ENCODE measurements around the gene CMTM3. TPM values are rescaled to one million over a fixed set of nuclear protein-coding genes. Genes with fewer than 3 reads are reported as not detected.

The CMTM3 gene
- total and polyA plus RNA-seq, 2 experiments from 2014 or later, result 16.4 to 16.6 TPM

GRCh38 chr16:66658143-66658859, 53.8 kb downstream of the CMTM3 start:
- Mint-ChIP-seq H3K27me3 (ENCODE audit: insufficient read depth, low read depth, poor library complexity) (peaks cover 2% of the 10 kb centered on the region), H3K9me3 (no peaks in the 10 kb centered on the region), H3K4me1 (peaks cover 17% of the 10 kb centered on the region), H3K36me3 (ENCODE audit: low read depth) (no peaks in the 10 kb centered on the region), H3K27ac (no peak overlapping the region), H3K4me3 (no peak overlapping the region)
- Histone ChIP-seq H3K79me2 (replicated peaks; ENCODE audit: insufficient read depth) (peaks cover 44% of the 10 kb centered on the region), H3K4me3 (no peak overlapping the region), H3K4me1 (ENCODE audit: insufficient read depth) (0 out of 2 replicates have a peak, but pooled peaks cover 5% of the 10 kb centered on the region), H3K27me3 (ENCODE audit: insufficient read depth) (no peaks in the 10 kb centered on the region), H3F3A (replicated peaks; ENCODE audit: low read depth) (no peaks in the 10 kb centered on the region), H4K20me1 (replicated peaks; ENCODE audit: insufficient read depth) (peaks cover 12% of the 10 kb centered on the region), H3K4me2 (no peak overlapping the region), H3K27ac (ENCODE audit: low read depth) (no peak overlapping the region), H3K36me3 (ENCODE audit: insufficient read depth) (no peaks in the 10 kb centered on the region), H3K9me2 (ENCODE audit: insufficient read depth) (no peaks in the 10 kb centered on the region), H2AFZ (no peak overlapping the region)
- DNase-seq (ENCODE audit: low spot score) (peak; percentile 37), ATAC-seq (peak; percentile 25; the same call in 2 of the 3 replicates)
- TF ChIP-seq, protein P1, sequence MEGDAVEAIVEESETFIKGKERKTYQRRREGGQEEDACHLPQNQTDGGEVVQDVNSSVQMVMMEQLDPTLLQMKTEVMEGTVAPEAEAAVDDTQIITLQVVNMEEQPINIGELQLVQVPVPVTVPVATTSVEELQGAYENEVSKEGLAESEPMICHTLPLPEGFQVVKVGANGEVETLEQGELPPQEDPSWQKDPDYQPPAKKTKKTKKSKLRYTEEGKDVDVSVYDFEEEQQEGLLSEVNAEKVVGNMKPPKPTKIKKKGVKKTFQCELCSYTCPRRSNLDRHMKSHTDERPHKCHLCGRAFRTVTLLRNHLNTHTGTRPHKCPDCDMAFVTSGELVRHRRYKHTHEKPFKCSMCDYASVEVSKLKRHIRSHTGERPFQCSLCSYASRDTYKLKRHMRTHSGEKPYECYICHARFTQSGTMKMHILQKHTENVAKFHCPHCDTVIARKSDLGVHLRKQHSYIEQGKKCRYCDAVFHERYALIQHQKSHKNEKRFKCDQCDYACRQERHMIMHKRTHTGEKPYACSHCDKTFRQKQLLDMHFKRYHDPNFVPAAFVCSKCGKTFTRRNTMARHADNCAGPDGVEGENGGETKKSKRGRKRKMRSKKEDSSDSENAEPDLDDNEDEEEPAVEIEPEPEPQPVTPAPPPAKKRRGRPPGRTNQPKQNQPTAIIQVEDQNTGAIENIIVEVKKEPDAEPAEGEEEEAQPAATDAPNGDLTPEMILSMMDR (conservative IDR thresholded peaks at IDR 0.05; ENCODE audit: low read depth in 2 of 2), result peak; percentile 38 to 48; a peak in 3 of 4 replicates
- no peak for TF ChIP-seq EZH2phosphoT487 (IDR thresholded peaks at IDR 0.05; ENCODE audit: unreplicated experiment)

- H3K4me2 ChIP-seq, result no peak overlapping the region
- no peak overlapping the region for H2AFZ ChIP-seq
- H3K4me3 Mint-ChIP-seq, result no peak overlapping the region
- DNase-seq (ENCODE audit: low spot score), result no peak
- H3K27ac Mint-ChIP-seq, result no peak overlapping the region
- peaks cover 17% of the 10 kb centered on the region for H3K4me1 Mint-ChIP-seq
- no peak overlapping the region for H3K4me3 ChIP-seq
- H3K79me2 ChIP-seq (replicated peaks; ENCODE audit: insufficient read depth), result peaks cover 44% of the 10 kb centered on the region
- no peaks in the 10 kb centered on the region for H3K27me3 ChIP-seq (ENCODE audit: insufficient read depth)
- no peak for ATAC-seq
- H3K4me1 ChIP-seq (ENCODE audit: insufficient read depth), result 0 out of 2 replicates have a peak, but pooled peaks cover 5% of the 10 kb centered on the region
- no peaks in the 10 kb centered on the region for H3K36me3 ChIP-seq (ENCODE audit: insufficient read depth)
- H3K9me3 Mint-ChIP-seq, result no peaks in the 10 kb centered on the region
- peaks cover 12% of the 10 kb centered on the region for H4K20me1 ChIP-seq (replicated peaks; ENCODE audit: insufficient read depth)
- H3K27me3 Mint-ChIP-seq (ENCODE audit: insufficient read depth, low read depth, poor library complexity), result peaks cover 2% of the 10 kb centered on the region
- no peaks in the 10 kb centered on the region for H3K36me3 Mint-ChIP-seq (ENCODE audit: low read depth)
- no peak overlapping the region for H3K27ac ChIP-seq (ENCODE audit: low read depth)
- H3F3A ChIP-seq (replicated peaks; ENCODE audit: low read depth), result no peaks in the 10 kb centered on the region
- H3K9me2 ChIP-seq (ENCODE audit: insufficient read depth), result no peaks in the 10 kb centered on the region
- TF ChIP-seq STAT1 (IDR thresholded peaks at IDR 0.05; ENCODE audit: unreplicated experiment) (no peak), EZH2phosphoT487 (IDR thresholded peaks at IDR 0.05; ENCODE audit: unreplicated experiment) (no peak), ZNF114 (CRISPR knock-in tag; IDR thresholded peaks at IDR 0.05) (no peak), EZH2 (IDR thresholded peaks at IDR 0.05; ENCODE audit: low read depth, unreplicated experiment) (no peak), CREB1 (CRISPR knock-in tag; IDR thresholded peaks at IDR 0.05; ENCODE audit: low read depth) (no peak), POLR2AphosphoS5 (IDR thresholded peaks at IDR 0.05; ENCODE audit: low read depth) (no peak), NANOG (IDR thresholded peaks at IDR 0.05; ENCODE audit: borderline replicate concordance) (no peak), ZNF331 (CRISPR knock-in tag; IDR thresholded peaks at IDR 0.05; ENCODE audit: low read depth) (no peak)
- TF ChIP-seq, protein P1 (conservative IDR thresholded peaks at IDR 0.05; ENCODE audit: low read depth in 2 of 2), result no peak
- TF ChIP-seq, protein P2, sequence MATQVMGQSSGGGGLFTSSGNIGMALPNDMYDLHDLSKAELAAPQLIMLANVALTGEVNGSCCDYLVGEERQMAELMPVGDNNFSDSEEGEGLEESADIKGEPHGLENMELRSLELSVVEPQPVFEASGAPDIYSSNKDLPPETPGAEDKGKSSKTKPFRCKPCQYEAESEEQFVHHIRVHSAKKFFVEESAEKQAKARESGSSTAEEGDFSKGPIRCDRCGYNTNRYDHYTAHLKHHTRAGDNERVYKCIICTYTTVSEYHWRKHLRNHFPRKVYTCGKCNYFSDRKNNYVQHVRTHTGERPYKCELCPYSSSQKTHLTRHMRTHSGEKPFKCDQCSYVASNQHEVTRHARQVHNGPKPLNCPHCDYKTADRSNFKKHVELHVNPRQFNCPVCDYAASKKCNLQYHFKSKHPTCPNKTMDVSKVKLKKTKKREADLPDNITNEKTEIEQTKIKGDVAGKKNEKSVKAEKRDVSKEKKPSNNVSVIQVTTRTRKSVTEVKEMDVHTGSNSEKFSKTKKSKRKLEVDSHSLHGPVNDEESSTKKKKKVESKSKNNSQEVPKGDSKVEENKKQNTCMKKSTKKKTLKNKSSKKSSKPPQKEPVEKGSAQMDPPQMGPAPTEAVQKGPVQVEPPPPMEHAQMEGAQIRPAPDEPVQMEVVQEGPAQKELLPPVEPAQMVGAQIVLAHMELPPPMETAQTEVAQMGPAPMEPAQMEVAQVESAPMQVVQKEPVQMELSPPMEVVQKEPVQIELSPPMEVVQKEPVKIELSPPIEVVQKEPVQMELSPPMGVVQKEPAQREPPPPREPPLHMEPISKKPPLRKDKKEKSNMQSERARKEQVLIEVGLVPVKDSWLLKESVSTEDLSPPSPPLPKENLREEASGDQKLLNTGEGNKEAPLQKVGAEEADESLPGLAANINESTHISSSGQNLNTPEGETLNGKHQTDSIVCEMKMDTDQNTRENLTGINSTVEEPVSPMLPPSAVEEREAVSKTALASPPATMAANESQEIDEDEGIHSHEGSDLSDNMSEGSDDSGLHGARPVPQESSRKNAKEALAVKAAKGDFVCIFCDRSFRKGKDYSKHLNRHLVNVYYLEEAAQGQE (IDR thresholded peaks at IDR 0.05; ENCODE audit: unreplicated experiment), result no peak
These were observed 54.3 kb downstream of the CMTM3 start for GRCh38 chr16:66658860-66659190.

Measured in GM23338 (cell line).